Neural cell (in vitro differentiated cells): ENCODE measurements around the gene SLC35B2. TPM values are rescaled to one million over a fixed set of nuclear protein-coding genes. Genes with fewer than 3 reads are reported as not detected.

Source experiments
- H2AFZ ChIP-seq: fragments of 200-600, 300-800 bp; sonication (generic), shearing (Covaris generic); 2 replicates; pipeline ENCODE4 v1.6.0; 2014; ENCODE audit warnings: low read depth, mild to moderate bottlenecking, antibody characterized with exemption, low read length, moderate library complexity
- H3F3A ChIP-seq: fragments of 200-600 bp; shearing (Covaris generic); 2 replicates; pipeline ENCODE4 v1.6.1; 2016; ENCODE audit warnings: mild to moderate bottlenecking, moderate library complexity, mixed read lengths, antibody characterized with exemption, low read length; ENCODE audit not compliant: insufficient read depth, poor library complexity, severe bottlenecking
- H3K27ac ChIP-seq: fragments of 200-600, 300-800 bp; sonication (generic), shearing (Covaris generic); 2 replicates; pipeline ENCODE4 v1.5.1; 2014; ENCODE audit warnings: mild to moderate bottlenecking, low read length, moderate library complexity
- H3K27me3 ChIP-seq: fragments of 300-800, 200-600 bp; sonication (generic), shearing (Covaris generic); 2 replicates; pipeline ENCODE4 v1.6.0; 2014; ENCODE audit warnings: mild to moderate bottlenecking, low read depth, low read length, moderate library complexity; ENCODE audit not compliant: insufficient read depth
- H3K36me3 ChIP-seq: fragments of 300-800, 200-600 bp; sonication (generic), shearing (Covaris generic); 2 replicates; pipeline ENCODE4 v1.5.1; 2014; ENCODE audit warnings: mild to moderate bottlenecking, antibody characterized with exemption, low read length, moderate library complexity; ENCODE audit not compliant: insufficient read depth
- H3K4me2 ChIP-seq: fragments of 300-800, 200-600 bp; sonication (generic), shearing (Covaris generic); 2 replicates; pipeline ENCODE4 v1.6.0; 2014; ENCODE audit warnings: mild to moderate bottlenecking, low read length
- H3K4me3 ChIP-seq: fragments of 300-800, 200-600 bp; sonication (generic), shearing (Covaris generic); 2 replicates; pipeline ENCODE4 v1.5.1; 2014; ENCODE audit warnings: mild to moderate bottlenecking, low read length, moderate library complexity
- H3K79me2 ChIP-seq: fragments of 200-600 bp; shearing (Covaris generic); replicated peaks from 2 replicates; pipeline ENCODE4 v1.6.0; 2014; ENCODE audit warnings: mild to moderate bottlenecking, low read length, moderate library complexity; ENCODE audit not compliant: insufficient read depth
- H3K9ac ChIP-seq: fragments of 300-800, 200-600 bp; sonication (generic), shearing (Covaris generic); 2 replicates; pipeline ENCODE4 v1.6.1; 2016; ENCODE audit warnings: mild to moderate bottlenecking, low read length, mixed read lengths
- H3K9me2 ChIP-seq: fragments of 200-600 bp; shearing (Covaris generic); 2 replicates; pipeline ENCODE4 v1.6.1; 2016; ENCODE audit warnings: mild to moderate bottlenecking, low read length, mixed read lengths; ENCODE audit not compliant: insufficient read depth
- H3K9me3 ChIP-seq: fragments of 200-600, 300-800 bp; sonication (generic), shearing (Covaris generic); 2 replicates; pipeline ENCODE4 v1.6.1; 2016; ENCODE audit warnings: mild to moderate bottlenecking, mixed run types, low read length, moderate library complexity, mixed read lengths
- H4K20me1 ChIP-seq: fragments of 200-600 bp; shearing (Covaris generic); 2 replicates; pipeline ENCODE4 v1.6.1; 2016; ENCODE audit warnings: mild to moderate bottlenecking, mixed run types; ENCODE audit not compliant: insufficient read depth
- CTCF ChIP-seq: fragments of 450-650 bp; IDR thresholded peaks from 2 replicates; pipeline ENCODE4 v1.5.1; 2014; ENCODE audit warnings: antibody characterized with exemption, mild to moderate bottlenecking, moderate library complexity; ENCODE audit not compliant: poor library complexity, severe bottlenecking
- EP300 ChIP-seq: fragments of 450-650 bp; conservative IDR thresholded peaks from 2 replicates; pipeline ENCODE4 v1.6.1; 2014; ENCODE audit warnings: antibody characterized with exemption, mild to moderate bottlenecking, moderate library complexity; ENCODE audit not compliant: poor library complexity, severe bottlenecking
- EZH2 ChIP-seq: fragments of 200-600, 300-800 bp; shearing (Covaris generic), sonication (generic); IDR thresholded peaks from 2 replicates; pipeline ENCODE4 v1.6.1; 2014; ENCODE audit warnings: antibody characterized with exemption, low read length, borderline replicate concordance, mild to moderate bottlenecking; ENCODE audit not compliant: insufficient read depth, poor library complexity, severe bottlenecking
- MXI1 ChIP-seq: fragments of 450-650 bp; conservative IDR thresholded peaks from 2 replicates; pipeline ENCODE4 v1.6.1; 2014; ENCODE audit warnings: antibody characterized with exemption, mild to moderate bottlenecking; ENCODE audit not compliant: poor library complexity, severe bottlenecking
- POLR2AphosphoS5 ChIP-seq: IDR thresholded peaks from 2 replicates; pipeline ENCODE4 v1.6.1; 2012
- RAD21 ChIP-seq: fragments of 450-650 bp; conservative IDR thresholded peaks from 2 replicates; pipeline ENCODE4 v1.6.1; 2014; ENCODE audit warnings: antibody characterized with exemption, mild to moderate bottlenecking, moderate library complexity
- REST ChIP-seq: IDR thresholded peaks from 2 replicates; pipeline ENCODE4 v1.6.1; 2012; ENCODE audit warnings: borderline replicate concordance
- SMC3 ChIP-seq: fragments of 450-650 bp; conservative IDR thresholded peaks from 2 replicates; pipeline ENCODE4 v1.6.1; 2014; ENCODE audit warnings: antibody characterized with exemption, mild to moderate bottlenecking, moderate library complexity; ENCODE audit not compliant: poor library complexity
- TAF1 ChIP-seq: IDR thresholded peaks from 2 replicates; pipeline ENCODE4 v1.6.1; 2012; ENCODE audit warnings: low read depth
- polyA plus RNA-seq: library from polyadenylated mRNA; depleted of rRNA; stranded (reverse); fragments of >200 nt; gene quantifications from 2 replicates; pipeline ENCODE4 v1.2.3, GENCODE V29; 2014

SLC35B2 gene
- polyA plus RNA-seq, 1 donor from 2014 or later, result 44.5 TPM

GRCh38 chr6:44272999-44273566, 15.8 kb upstream of the SLC35B2 start:
- Histone ChIP-seq H3K9ac (peak overlapping the region; percentile 85), H3K27ac (no peak overlapping the region), H3K4me2 (no peak overlapping the region), H3K36me3 (peaks cover 6% of the 10 kb centered on the region), H3K9me3 (no peaks in the 10 kb centered on the region), H3F3A (no peaks in the 10 kb centered on the region), H2AFZ (no peak overlapping the region), H4K20me1 (no peaks in the 10 kb centered on the region), H3K79me2 (peaks cover 17% of the 10 kb centered on the region), H3K9me2 (no peaks in the 10 kb centered on the region), H3K4me3 (peak overlapping the region; percentile 74), H3K27me3 (no peaks in the 10 kb centered on the region)
- no peak for TF ChIP-seq REST

- Histone ChIP-seq H3K36me3 (peaks cover 6% of the 10 kb centered on the region), H3K9ac (peak overlapping the region; percentile 85), H3K4me3 (peak overlapping the region; percentile 74)
These were observed 15.2 kb upstream of the SLC35B2 start for GRCh38 chr6:44272529-44272928.

More at GRCh38 chr6:44272529-44272928, 15.2 kb upstream of the SLC35B2 start:
- Histone ChIP-seq H3K4me2 (peak overlapping the region; percentile 97), H4K20me1 (no peaks in the 10 kb centered on the region), H3K27ac (no peak overlapping the region), H2AFZ (no peak overlapping the region), H3K9me2 (no peaks in the 10 kb centered on the region), H3K79me2 (peaks cover 17% of the 10 kb centered on the region), H3K27me3 (no peaks in the 10 kb centered on the region), H3K9me3 (no peaks in the 10 kb centered on the region), H3F3A (no peaks in the 10 kb centered on the region)
- TF ChIP-seq TAF1 (no peak), RAD21 (no peak), SMC3 (no peak), EZH2 (no peak), REST (no peak), CTCF (no peak), POLR2AphosphoS5 (no peak), EP300 (no peak), MXI1 (no peak)
